LNCaP clone FGC (cell line): ENCODE results near the gene OR56A4.

Source experiments
- DNase-seq: peaks from one replicate; pipeline ENCODE4 v3.0.0-alpha.2; 2011; ENCODE audit warnings: low read depth
- H3K4me3 ChIP-seq: 2 replicates; pipeline ENCODE4 v1.5.1; 2011; ENCODE audit warnings: mild to moderate bottlenecking, low read depth, low read length, control low read depth
- TF ChIP-seq, protein P1 (sequence below): IDR thresholded peaks from 2 replicates; pipeline ENCODE4 v1.5.1; 2012; ENCODE audit warnings: mild to moderate bottlenecking; ENCODE audit not compliant: control insufficient read depth, insufficient read depth; ENCODE audit errors: extremely low read depth

The OR56A4 gene

GRCh38 chr11:6022956-6023355, 16.2 kb upstream of the OR56A4 start:
- no peak overlapping the region for H3K4me3 ChIP-seq
- peak; percentile 34 for DNase-seq
- TF ChIP-seq, protein P1, sequence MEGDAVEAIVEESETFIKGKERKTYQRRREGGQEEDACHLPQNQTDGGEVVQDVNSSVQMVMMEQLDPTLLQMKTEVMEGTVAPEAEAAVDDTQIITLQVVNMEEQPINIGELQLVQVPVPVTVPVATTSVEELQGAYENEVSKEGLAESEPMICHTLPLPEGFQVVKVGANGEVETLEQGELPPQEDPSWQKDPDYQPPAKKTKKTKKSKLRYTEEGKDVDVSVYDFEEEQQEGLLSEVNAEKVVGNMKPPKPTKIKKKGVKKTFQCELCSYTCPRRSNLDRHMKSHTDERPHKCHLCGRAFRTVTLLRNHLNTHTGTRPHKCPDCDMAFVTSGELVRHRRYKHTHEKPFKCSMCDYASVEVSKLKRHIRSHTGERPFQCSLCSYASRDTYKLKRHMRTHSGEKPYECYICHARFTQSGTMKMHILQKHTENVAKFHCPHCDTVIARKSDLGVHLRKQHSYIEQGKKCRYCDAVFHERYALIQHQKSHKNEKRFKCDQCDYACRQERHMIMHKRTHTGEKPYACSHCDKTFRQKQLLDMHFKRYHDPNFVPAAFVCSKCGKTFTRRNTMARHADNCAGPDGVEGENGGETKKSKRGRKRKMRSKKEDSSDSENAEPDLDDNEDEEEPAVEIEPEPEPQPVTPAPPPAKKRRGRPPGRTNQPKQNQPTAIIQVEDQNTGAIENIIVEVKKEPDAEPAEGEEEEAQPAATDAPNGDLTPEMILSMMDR = peak; percentile 83

DNA sequence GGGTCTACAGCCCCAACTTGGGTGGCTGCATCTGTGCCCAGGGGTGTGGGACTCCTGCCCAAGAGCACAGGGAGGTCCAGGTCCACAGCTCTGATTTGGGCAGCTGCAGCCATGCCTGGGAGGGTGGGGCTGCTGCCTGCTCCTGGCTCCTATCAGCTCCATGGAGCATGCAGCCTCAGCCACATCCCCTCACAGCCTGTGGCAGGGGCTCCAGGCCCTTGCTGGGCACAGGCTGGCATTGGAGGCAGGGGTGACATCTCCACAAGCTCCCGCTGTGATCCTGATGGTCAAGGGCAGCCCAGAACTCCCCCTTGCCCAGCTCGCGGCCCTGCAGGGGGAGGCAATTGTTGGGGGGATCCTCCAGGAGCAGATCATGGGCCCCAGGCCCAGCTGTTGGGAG, 6.3 kb upstream of the OR56A4 start:
- no peak overlapping the region for H3K4me3 ChIP-seq
- DNase-seq = no peak
- TF ChIP-seq, protein P1 = no peak

- no peak for DNase-seq
- TF ChIP-seq, protein P1 = no peak
- H3K4me3 ChIP-seq = no peak overlapping the region
Observed at GRCh38 chr11:6012035-6012668, 5.4 kb upstream of the OR56A4 start.

- no peak for DNase-seq
- TF ChIP-seq, protein P1 = no peak
- H3K4me3 ChIP-seq = no peak overlapping the region
Observed at GRCh38 chr11:6006395-6006794, 351 bp downstream of the OR56A4 start.

- DNase-seq = no peak
- H3K4me3 ChIP-seq = no peak overlapping the region
- TF ChIP-seq, protein P1 = no peak
Observed at GRCh38 chr11:6002202-6002699, 4.5 kb downstream of the OR56A4 start.

DNA sequence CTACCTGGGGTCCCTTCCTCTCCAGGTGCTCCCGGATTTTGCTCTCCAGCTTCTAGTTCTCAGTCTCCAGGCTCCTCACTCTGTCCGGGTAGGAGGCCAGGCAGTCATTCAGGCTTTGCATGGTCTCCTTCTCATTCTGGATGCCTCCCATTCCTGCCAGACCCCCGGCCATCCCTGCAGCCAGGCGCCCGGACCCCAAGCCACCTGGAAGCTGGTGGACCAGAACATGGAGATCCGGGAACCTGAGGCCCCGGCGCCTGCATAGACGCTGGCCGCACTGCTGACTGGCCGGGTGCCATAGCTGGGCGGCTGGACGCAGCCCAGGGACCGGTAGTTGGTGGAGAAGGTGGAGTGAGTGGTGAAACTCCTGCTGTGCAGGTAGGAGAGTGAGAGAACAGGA, 12.0 kb downstream of the OR56A4 start:
- TF ChIP-seq, protein P1 = no peak
- H3K4me3 ChIP-seq = no peak overlapping the region
- no peak for DNase-seq

DNA sequence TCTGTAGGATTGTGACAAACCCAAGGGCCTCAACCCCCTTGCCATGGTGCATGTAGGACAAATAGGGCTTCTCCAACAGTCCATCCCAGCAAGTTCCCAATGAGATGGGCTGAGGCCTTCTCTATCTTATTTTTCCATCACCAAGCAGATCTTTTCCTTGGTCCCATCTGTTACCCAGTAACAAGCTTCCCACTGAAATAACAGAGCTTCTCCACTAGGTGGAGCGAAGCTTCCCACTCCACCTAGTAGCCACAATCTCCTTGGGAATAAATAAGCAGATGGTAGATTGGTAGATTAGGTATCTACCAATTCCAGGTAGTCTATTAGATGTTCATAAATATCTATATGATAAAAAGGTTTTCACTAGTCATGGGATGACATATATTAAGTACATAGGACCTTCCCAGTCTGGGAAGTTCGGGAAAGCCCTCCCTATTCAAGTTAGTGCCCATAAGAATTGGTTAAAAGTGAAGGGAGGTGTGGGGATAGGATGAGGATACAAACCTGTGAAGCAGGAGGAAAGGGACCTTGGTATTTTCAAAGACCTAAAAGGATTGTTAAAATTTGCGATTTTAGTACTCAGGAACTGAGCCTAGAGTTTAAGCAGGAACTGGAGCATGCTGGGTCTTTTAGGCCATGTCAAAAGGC, 14.0 kb downstream of the OR56A4 start:
- no peak for DNase-seq
- TF ChIP-seq, protein P1 = peak; percentile 58
- no peak overlapping the region for H3K4me3 ChIP-seq
